ENCODE results near the gene SNRNP35.

DNA sequence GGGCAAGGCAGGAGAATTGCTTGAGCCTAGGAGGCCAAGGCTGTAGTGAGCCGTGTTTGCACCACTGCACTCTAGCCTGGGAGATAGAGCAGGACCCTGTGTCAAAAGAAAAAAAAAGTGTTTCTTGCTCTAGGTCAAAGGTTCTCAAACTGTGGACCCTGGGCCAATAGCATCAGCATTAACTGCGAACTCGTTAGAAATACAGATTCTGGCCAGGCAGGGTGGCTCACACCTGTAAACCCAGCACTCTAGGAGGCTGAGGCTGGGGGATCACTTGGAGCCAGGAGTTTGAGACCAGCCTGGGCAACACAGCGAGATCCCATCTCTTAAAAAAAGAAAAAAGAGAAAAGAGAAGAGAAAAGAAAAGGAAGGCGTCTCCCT lies 22.3 kb upstream of the SNRNP35 start:
- TF ChIP-seq EZH2 (IDR thresholded peaks at IDR 0.05; ENCODE audit: insufficient read depth, low read length): no peak
- TF ChIP-seq, protein P1, sequence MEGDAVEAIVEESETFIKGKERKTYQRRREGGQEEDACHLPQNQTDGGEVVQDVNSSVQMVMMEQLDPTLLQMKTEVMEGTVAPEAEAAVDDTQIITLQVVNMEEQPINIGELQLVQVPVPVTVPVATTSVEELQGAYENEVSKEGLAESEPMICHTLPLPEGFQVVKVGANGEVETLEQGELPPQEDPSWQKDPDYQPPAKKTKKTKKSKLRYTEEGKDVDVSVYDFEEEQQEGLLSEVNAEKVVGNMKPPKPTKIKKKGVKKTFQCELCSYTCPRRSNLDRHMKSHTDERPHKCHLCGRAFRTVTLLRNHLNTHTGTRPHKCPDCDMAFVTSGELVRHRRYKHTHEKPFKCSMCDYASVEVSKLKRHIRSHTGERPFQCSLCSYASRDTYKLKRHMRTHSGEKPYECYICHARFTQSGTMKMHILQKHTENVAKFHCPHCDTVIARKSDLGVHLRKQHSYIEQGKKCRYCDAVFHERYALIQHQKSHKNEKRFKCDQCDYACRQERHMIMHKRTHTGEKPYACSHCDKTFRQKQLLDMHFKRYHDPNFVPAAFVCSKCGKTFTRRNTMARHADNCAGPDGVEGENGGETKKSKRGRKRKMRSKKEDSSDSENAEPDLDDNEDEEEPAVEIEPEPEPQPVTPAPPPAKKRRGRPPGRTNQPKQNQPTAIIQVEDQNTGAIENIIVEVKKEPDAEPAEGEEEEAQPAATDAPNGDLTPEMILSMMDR (IDR thresholded peaks at IDR 0.05; ENCODE audit: insufficient read depth, low read depth, low read length): no peak

Measured in astrocyte (in vitro differentiated cells and primary cell).